K562 (cell line): ENCODE results near the gene TRERF1. TPM values are rescaled to one million over a fixed set of nuclear protein-coding genes. Genes with fewer than 3 reads are reported as not detected.
A peak's percentile ranks its signal among the peaks of the same experiment; 100 is the strongest.

Source experiments
- AFF4 ChIP-seq: sonication (generic); formaldehyde crosslinking; IDR thresholded peaks from 2 replicates; pipeline ENCODE4 v1.8.0; 2023; ENCODE audit warnings: mild to moderate bottlenecking, missing genetic modification reagents
- ELK3 ChIP-seq: fragments of 450-650 bp; formaldehyde crosslinking; IDR thresholded peaks from 2 replicates; pipeline ENCODE4 v1.4.0; 2020; ENCODE audit warnings: mild to moderate bottlenecking
- EP300 ChIP-seq: IDR thresholded peaks from 2 replicates; pipeline ENCODE4 v1.6.1; 2012; ENCODE audit warnings: low read length, improper control_type of control experiment
- NFRKB ChIP-seq: fragments of 450-650 bp; IDR thresholded peaks from 2 replicates; pipeline ENCODE4 v1.6.1; 2016; ENCODE audit warnings: low read depth
- SMAD4 ChIP-seq: fragments of 250-450 bp; sonication (Bioruptor Pico); conservative IDR thresholded peaks from 2 replicates; pipeline ENCODE4 v1.8.0; 2021; ENCODE audit warnings: inconsistent platforms, mild to moderate bottlenecking, moderate library complexity
- SMC3 ChIP-seq: conservative IDR thresholded peaks from 2 replicates; pipeline ENCODE4 v1.6.1; 2011; ENCODE audit warnings: low read depth, low read length, improper control_type of control experiment; ENCODE audit not compliant: insufficient read depth
- TAF7 ChIP-seq: fragments of 450-650 bp; IDR thresholded peaks from 2 replicates; pipeline ENCODE4 v1.6.1; 2016; ENCODE audit warnings: missing genetic modification characterization, missing compliant biosample characterization
- polyA plus RNA-seq, 8 experiments: library from polyadenylated mRNA; depleted of rRNA in 4 of 8; stranded (reverse) in 5 of 8; unstranded in 3 of 8; fragments of >200 nt; fragmentation: Nextera tagmentation in 2 of 8; fragmentation: Illumina TruSeq in 1 of 8; extraction: Ambion mirVana in 2 of 8; extraction: Trizol in 1 of 8; gene quantifications; 2 replicates each; pipeline versions ENCODE4 v1.2.1 to v1.2.3, GENCODE V29; 2011 to 2014; ENCODE audit warnings: inconsistent platforms in 1 of 8, missing spikeins in 1 of 8
- total RNA-seq, 7 experiments: library from RNA; depleted of rRNA in 6 of 7; stranded (reverse); fragments of >200 nt in 6 of 7; fragmentation: Illumina TruSeq in 2 of 7; extraction: Trizol in 2 of 7; gene quantifications; 2 replicates each; pipeline versions ENCODE4 v1.2.1 to v1.2.3, GENCODE V29; 2011 to 2021; ENCODE audit warnings: low replicate concordance in 1 of 7

Gene TRERF1
- total and polyA plus RNA-seq, 9 of the 15 experiments (the other 6 are each of a cell fraction or from before 2014, with no cell fraction given): 0.04 to 0.20 (median 0.07) TPM; not detected in 3

DNA sequence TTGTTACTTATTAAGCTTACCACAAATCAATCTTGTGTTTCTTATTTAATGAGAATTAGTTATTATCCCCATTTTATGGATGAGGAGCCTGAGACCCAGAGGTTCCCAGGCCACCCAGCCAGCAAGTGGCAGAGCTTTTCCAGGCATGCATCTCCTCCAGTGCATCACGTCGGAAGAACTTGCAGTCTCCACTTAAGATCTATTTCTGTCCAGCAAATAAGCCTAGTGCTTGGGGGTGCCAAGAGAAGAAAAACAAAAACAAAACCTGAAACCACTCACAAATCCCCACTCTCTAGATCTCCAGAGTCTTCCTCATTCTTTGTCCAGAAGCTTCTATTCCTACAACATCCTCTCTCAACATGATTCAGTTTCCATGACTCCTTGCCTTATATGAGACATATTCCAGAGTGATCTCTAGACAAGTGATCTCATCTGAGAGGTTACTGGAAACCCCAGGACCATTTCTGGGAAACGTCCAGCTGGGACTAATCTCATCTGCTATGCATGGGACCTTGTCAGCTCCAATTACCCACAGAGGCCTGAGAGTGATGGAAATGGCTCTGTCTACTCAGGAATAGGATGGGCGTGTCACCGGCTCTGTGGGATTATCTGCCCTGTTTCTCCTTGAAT lies 261.1 kb downstream of the TRERF1 start (continued):
- TF ChIP-seq TAF7 (tag): no peak
- no peak for TF ChIP-seq SMC3
- TF ChIP-seq SMAD4 (CRISPR knock-in tag): peak; percentile 55
- TF ChIP-seq NFRKB: no peak
- no peak for TF ChIP-seq ELK3
- TF ChIP-seq AFF4 (CRISPR knock-in tag): no peak
- no peak for TF ChIP-seq EP300
